22Rv1 (cell line): ENCODE results near the gene GNG7.
"Not testable (repeated sequence)": the region's sequence is repeated elsewhere in the genome, so short reads cannot be mapped to it uniquely, and the experiment has no call there.

Experiments used
- CTCF ChIP-seq: fragments of 450-650 bp; IDR thresholded peaks from 2 replicates; pipeline ENCODE4 v1.5.1; 2017; ENCODE audit warnings: mild to moderate bottlenecking
- ZFX ChIP-seq: fragments of 450-650 bp; IDR thresholded peaks from 2 replicates; pipeline ENCODE4 v1.6.1; 2017; ENCODE audit warnings: antibody characterized with exemption, borderline replicate concordance

- TF ChIP-seq CTCF, ZFX: not testable (repeated sequence)
Observed at GRCh38 chr19:2580396-2580795, 122.1 kb downstream of the GNG7 start.
